HepG2 (cell line): ENCODE measurements around the gene XRCC2. TPM values are rescaled to one million over a fixed set of nuclear protein-coding genes. Genes with fewer than 3 reads are reported as not detected.

Source experiments
- ATAC-seq: fragments of 200-7000 bp; cut with Tn5 transposase; 3 replicates; pipeline ENCODE4 v1.9.1; 2020; ENCODE audit warnings: mild to moderate bottlenecking, moderate library complexity
- BruUV-seq: library from RNA; stranded (reverse); fragments of 400-500 nt; replicated peaks from 2 replicates; lab custom pipeline; 2021; lab: Mats Ljungman, UMichigan
- CTCF ChIA-PET: fragments of 300-600 bp; formaldehyde crosslinking; extraction: SDS; loops from one replicate; lab custom pipeline; 2021; ENCODE audit warnings: low total read pairs, inconsistent platforms, low intra/inter-chr PET ratio; lab: Yijun Ruan, JAX
- POLR2A ChIA-PET: fragments of 350-600 bp; sonication (Branson Sonifier 250); formaldehyde crosslinking; loops from one replicate; lab custom pipeline; 2020; ENCODE audit warnings: antibody characterized with exemption, inconsistent platforms; lab: Yijun Ruan, JAX
- DNase-seq: peaks from one replicate; pipeline ENCODE4 v3.0.0-alpha.2; 2015; ENCODE audit warnings: low spot score
- FAIRE-seq: peaks from 3 replicates; lab custom pipeline; 2011; peaks lifted over from hg19 to GRCh38; lab: Jason Lieb, UNC
- H2AFZ ChIP-seq: one replicate; pipeline ENCODE4 v1.6.1; 2011; ENCODE audit warnings: low read length, inconsistent platforms
- H3K27ac ChIP-seq: fragments of 300-600 bp; 3 replicates; pipeline ENCODE4 v1.8.0; 2011; ENCODE audit warnings: mixed run types, mild to moderate bottlenecking, mixed read lengths, low read length, inconsistent platforms; ENCODE audit not compliant: insufficient read depth; ENCODE audit errors: extremely low read length
- H3K27me3 ChIP-seq, 2 experiments: fragments of 200-600 bp in 1 of 2; 2 replicates in 1 of 2; 3 replicates in 1 of 2; pipeline versions ENCODE4 v1.6.0 to v1.8.0; 2011; ENCODE audit warnings: low read length in 2 of 2, mild to moderate bottlenecking in 2 of 2, moderate library complexity in 2 of 2, inconsistent platforms in 1 of 2; ENCODE audit not compliant: insufficient read depth in 2 of 2, control insufficient read depth in 1 of 2
- H3K36me3 ChIP-seq, 2 experiments: fragments of 200-600 bp in 1 of 2; replicated peaks in 1 of 2; 2 replicates in 1 of 2; 3 replicates in 1 of 2; pipeline versions ENCODE4 v1.5.1 to v1.8.0; 2011; ENCODE audit warnings: low read length in 2 of 2, inconsistent platforms in 1 of 2; ENCODE audit not compliant: insufficient read depth in 2 of 2, control insufficient read depth in 1 of 2
- H3K4me1 ChIP-seq: 2 replicates; pipeline ENCODE4 v1.5.1; 2012; ENCODE audit warnings: low read length, inconsistent platforms; ENCODE audit not compliant: insufficient read depth
- H3K4me2 ChIP-seq: 2 replicates; pipeline ENCODE4 v1.6.0; 2011; ENCODE audit warnings: low read depth, low read length, inconsistent platforms
- H3K4me3 ChIP-seq, 3 experiments: fragments of 200-600 bp in 1 of 3; sonication (generic), shearing (Covaris generic) in 1 of 3; replicated peaks in 1 of 3; 2 replicates each; pipeline ENCODE4 v1.5.1; 2011 to 2016; ENCODE audit warnings: low read length in 3 of 3, inconsistent platforms in 2 of 3, low read depth in 2 of 3, mild to moderate bottlenecking in 2 of 3, control low read depth in 1 of 3, mixed read lengths in 1 of 3; ENCODE audit not compliant: insufficient read depth in 1 of 3
- H3K79me2 ChIP-seq: one replicate; pipeline ENCODE4 v1.6.1; 2011; ENCODE audit warnings: low read length, inconsistent platforms; ENCODE audit not compliant: insufficient read depth
- H3K9ac ChIP-seq: 2 replicates; pipeline ENCODE4 v1.6.0; 2011; ENCODE audit warnings: mild to moderate bottlenecking, low read depth, low read length, inconsistent platforms; ENCODE audit not compliant: insufficient read depth
- H3K9me3 ChIP-seq: 2 replicates; pipeline ENCODE4 v1.5.1; 2012; ENCODE audit warnings: mild to moderate bottlenecking, low read length
- H4K20me1 ChIP-seq: 2 replicates; pipeline ENCODE4 v1.6.0; 2011; ENCODE audit warnings: inconsistent platforms, mild to moderate bottlenecking, low read length, moderate library complexity; ENCODE audit not compliant: insufficient read depth
- BRF2 ChIP-seq: sonication (generic); formaldehyde crosslinking; IDR thresholded peaks from 2 replicates; pipeline ENCODE4 v1.8.1; 2022; ENCODE audit warnings: mild to moderate bottlenecking, missing genetic modification reagents
- KLF16 ChIP-seq, 2 experiments: sonication (generic) in 1 of 2; formaldehyde crosslinking in 1 of 2; IDR thresholded peaks; 2 replicates each; pipeline versions ENCODE4 v1.6.1 to v1.8.0; 2016 to 2023; ENCODE audit warnings: missing genetic modification reagents in 2 of 2, missing compliant biosample characterization in 1 of 2
- NFKBIZ ChIP-seq: IDR thresholded peaks from 2 replicates; pipeline ENCODE4 v1.6.1; 2018; ENCODE audit warnings: missing genetic modification reagents, missing compliant biosample characterization
- NPAS2 ChIP-seq: sonication (generic); formaldehyde crosslinking; IDR thresholded peaks from 2 replicates; pipeline ENCODE4 v1.8.0; 2022; ENCODE audit warnings: mild to moderate bottlenecking, missing genetic modification reagents, borderline replicate concordance
- PHB2 ChIP-seq: fragments of 450-650 bp; IDR thresholded peaks from 2 replicates; pipeline ENCODE4 v1.6.1; 2018; ENCODE audit not compliant: partially characterized antibody
- RAD21 ChIP-seq: fragments of 450-650 bp; formaldehyde crosslinking; IDR thresholded peaks from 2 replicates; pipeline ENCODE4 v1.5.0; 2020; ENCODE audit warnings: mild to moderate bottlenecking
- SETDB1 ChIP-seq: sonication (generic); formaldehyde crosslinking; IDR thresholded peaks from 2 replicates; pipeline ENCODE4 v1.5.1; 2020; ENCODE audit warnings: missing genetic modification reagents, mild to moderate bottlenecking, borderline replicate concordance
- TIGD3 ChIP-seq: sonication (generic); formaldehyde crosslinking; IDR thresholded peaks from 2 replicates; pipeline ENCODE4 v1.5.1; 2020; ENCODE audit warnings: mild to moderate bottlenecking, missing genetic modification reagents, borderline replicate concordance
- ZBTB25 ChIP-seq: IDR thresholded peaks from 2 replicates; pipeline ENCODE4 v1.6.1; 2018; ENCODE audit warnings: missing genetic modification reagents
- ZBTB26 ChIP-seq: IDR thresholded peaks from 2 replicates; pipeline ENCODE4 v1.6.1; 2016; ENCODE audit warnings: missing compliant biosample characterization, missing genetic modification reagents, borderline replicate concordance
- ZMYM4 ChIP-seq: sonication (generic); formaldehyde crosslinking; IDR thresholded peaks from 2 replicates; pipeline ENCODE4 v1.8.1; 2023; ENCODE audit warnings: mild to moderate bottlenecking, missing genetic modification reagents
- ZNF563 ChIP-seq: sonication (generic); formaldehyde crosslinking; IDR thresholded peaks from 2 replicates; pipeline ENCODE4 v1.8.0; 2022; ENCODE audit warnings: mild to moderate bottlenecking, moderate library complexity, missing genetic modification reagents
- ZNF639 ChIP-seq: conservative IDR thresholded peaks from 2 replicates; pipeline ENCODE4 v1.6.1; 2018; ENCODE audit warnings: missing genetic modification reagents
- ZNF747 ChIP-seq: sonication (generic); formaldehyde crosslinking; IDR thresholded peaks from 2 replicates; pipeline ENCODE4 v1.8.1; 2023; ENCODE audit warnings: missing genetic modification reagents, mild to moderate bottlenecking, borderline replicate concordance
- ZSCAN12 ChIP-seq: sonication (generic); formaldehyde crosslinking; IDR thresholded peaks from 2 replicates; pipeline ENCODE4 v1.9.0; 2021; ENCODE audit warnings: mild to moderate bottlenecking, missing genetic modification reagents
- WGBS: methylation state at CpG from one replicate; pipeline ENCODE4 v1.1.6; 2017; ENCODE audit warnings: low lambda C conversion rate; 5-methylcytosine and 5-hydroxymethylcytosine counted together
- in situ Hi-C: cut with HindIII; loops from 2 replicates; pipeline ENCODE4 v1.10.0; 2017; ENCODE audit warnings: low pct_unique_long_range_greater_than_20kb; ENCODE audit not compliant: extremely low pct_ligation_motif_present
- intact Hi-C: fragments of 100-400 bp; cut with micrococcal nuclease; formaldehyde crosslinking; loops from one replicate; pipeline ENCODE4 v1.10.0; 2022; ENCODE audit not compliant: unreplicated experiment
- polyA plus RNA-seq, 8 experiments: library from polyadenylated mRNA; depleted of rRNA in 3 of 8; stranded (reverse) in 7 of 8; unstranded in 1 of 8; fragments of >200 nt; fragmentation: Illumina TruSeq in 4 of 8; extraction: Trizol in 4 of 8; gene quantifications; 2 replicates each; pipeline versions ENCODE4 v1.2.1 to v1.2.3, GENCODE V29; 2011 to 2016; ENCODE audit warnings: low read depth in 4 of 8, missing spikeins in 1 of 8, mixed read lengths in 1 of 8; ENCODE audit not compliant: insufficient read depth in 1 of 8
- total RNA-seq, 5 experiments: library from RNA; depleted of rRNA; stranded (reverse); fragments of >200 nt; fragmentation: Illumina TruSeq; extraction: Trizol; gene quantifications; 2 replicates each; pipeline ENCODE4 v1.2.3, GENCODE V29; 2016; ENCODE audit warnings: low read depth in 1 of 5

Gene XRCC2
- total and polyA plus RNA-seq, 2 of the 13 experiments (the other 11 are each of a cell fraction or from before 2014, with no cell fraction given) = 3.8 to 14.5 TPM

GRCh38 chr7:152641384-152641783 is 34.6 kb downstream of the XRCC2 start (continued):
- TF ChIP-seq BRF2 (CRISPR knock-in tag) = no peak
- no peak for TF ChIP-seq KLF16 (CRISPR knock-in tag; IDR thresholded peaks at IDR 0.05)
- no peak for TF ChIP-seq PHB2
- no peak for TF ChIP-seq ZBTB26 (CRISPR knock-in tag)
- TF ChIP-seq ZNF747 (CRISPR knock-in tag) = no peak
- no peak for TF ChIP-seq ZSCAN12 (CRISPR knock-in tag)
- TF ChIP-seq ZNF563 (CRISPR knock-in tag) = no peak
- no peak for TF ChIP-seq TIGD3
- no peak for TF ChIP-seq ZMYM4
- no peak for TF ChIP-seq NFKBIZ (CRISPR knock-in tag)

GRCh38 chr7:152640829-152641228 is 35.1 kb downstream of the XRCC2 start:
- WGBS = 89% methylated on average over 6 of the region's 6 CpGs
- ATAC-seq = no peak
- in situ Hi-C loops = no loop called here

More at GRCh38 chr7:152640829-152641228, 35.1 kb downstream of the XRCC2 start:
- POLR2A ChIA-PET = no interaction called here
- no peaks in the 10 kb centered on the region; a peak in 1 of 5 replicates for H3K27me3 ChIP-seq
- 0 out of 5 replicates have a peak, but pooled peaks cover 0 to 1% of the 10 kb centered on the region in 2 experiments for H3K36me3 ChIP-seq
- H3K4me1 ChIP-seq = peaks cover 5% of the 10 kb centered on the region; the same call in 1 of the 2 replicates
- no TSS peak for BruUV-seq
- H2AFZ ChIP-seq = no peak overlapping the region
- DNase-seq (no peak), FAIRE-seq (no peak)
- no peak overlapping the region for H3K9ac ChIP-seq
- no peak overlapping the region for H3K27ac ChIP-seq
- H4K20me1 ChIP-seq = no peaks in the 10 kb centered on the region
- intact Hi-C loops = no loop called here
- no peaks in the 10 kb centered on the region for H3K79me2 ChIP-seq
- TF ChIP-seq SETDB1 (CRISPR knock-in tag) (no peak), RAD21 (CRISPR knock-in tag) (no peak), ZBTB25 (CRISPR knock-in tag) (no peak), ZNF639 (no peak), NPAS2 (no peak)
- CTCF ChIA-PET = no interaction called here
- H3K4me3 ChIP-seq = no peak overlapping the region
- no peak overlapping the region for H3K4me2 ChIP-seq
- H3K9me3 ChIP-seq = no peaks in the 10 kb centered on the region
